Inflammatory macrophage treated with lipopolysaccharide for 4 hours (primary cell): Measurements from ENCODE around the gene SGF29.
"Not testable (repeated sequence)": the region's sequence is repeated elsewhere in the genome, so short reads cannot be mapped to it uniquely, and the experiment has no call there.

ENCODE experiments used
- DNase-seq: peaks from one replicate; pipeline ENCODE4 v3.0.0-alpha.2; 2020

SGF29 gene

DNA sequence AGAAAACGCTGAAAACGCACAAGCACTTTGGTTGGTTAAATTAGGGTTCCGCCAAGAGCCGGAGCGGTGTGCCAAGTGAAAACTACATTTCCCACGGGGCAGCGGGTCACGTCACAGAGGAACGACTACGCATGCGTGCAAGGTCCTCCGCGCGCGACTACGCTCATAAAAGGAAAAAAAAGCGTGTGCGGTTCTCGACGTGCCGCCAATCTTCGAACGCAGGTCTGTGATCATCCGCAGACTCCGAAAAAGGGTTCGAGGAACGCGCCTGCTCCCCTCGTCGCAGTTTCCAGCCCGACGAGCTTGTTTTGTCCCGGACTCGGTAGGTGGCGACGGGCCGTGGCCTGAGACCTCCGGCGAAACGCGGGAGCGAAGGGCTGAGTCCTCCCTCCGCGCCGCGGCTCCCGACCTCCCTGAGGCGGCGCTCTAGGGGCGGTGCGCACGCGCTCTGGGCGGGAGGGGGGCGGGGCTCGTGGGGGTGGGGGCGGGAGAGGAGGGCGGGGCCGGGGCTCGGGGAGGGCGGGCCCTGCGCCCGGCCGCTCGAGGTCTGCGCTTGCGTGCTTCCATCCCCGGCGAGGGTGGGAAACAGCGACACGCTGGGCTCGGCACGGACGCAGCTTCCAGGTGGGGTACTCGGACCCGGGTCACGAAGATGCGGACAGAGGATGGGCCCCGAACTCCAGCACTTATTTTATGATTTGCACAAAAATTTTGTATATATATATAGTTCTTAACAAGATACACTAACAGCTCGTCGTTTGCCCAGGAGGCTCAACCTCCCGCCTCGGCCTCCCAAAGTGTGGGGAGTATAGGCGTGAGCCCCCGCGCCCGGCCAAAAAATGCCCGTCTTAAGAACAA is at the start of gene SGF29:
Gene SGF29, plus strand, starts transcription at position 145 of the 858 bp plus-strand sequence. CDS start 27,150 bp downstream, outside the sequence.
- peak; percentile 92 for DNase-seq

DNA sequence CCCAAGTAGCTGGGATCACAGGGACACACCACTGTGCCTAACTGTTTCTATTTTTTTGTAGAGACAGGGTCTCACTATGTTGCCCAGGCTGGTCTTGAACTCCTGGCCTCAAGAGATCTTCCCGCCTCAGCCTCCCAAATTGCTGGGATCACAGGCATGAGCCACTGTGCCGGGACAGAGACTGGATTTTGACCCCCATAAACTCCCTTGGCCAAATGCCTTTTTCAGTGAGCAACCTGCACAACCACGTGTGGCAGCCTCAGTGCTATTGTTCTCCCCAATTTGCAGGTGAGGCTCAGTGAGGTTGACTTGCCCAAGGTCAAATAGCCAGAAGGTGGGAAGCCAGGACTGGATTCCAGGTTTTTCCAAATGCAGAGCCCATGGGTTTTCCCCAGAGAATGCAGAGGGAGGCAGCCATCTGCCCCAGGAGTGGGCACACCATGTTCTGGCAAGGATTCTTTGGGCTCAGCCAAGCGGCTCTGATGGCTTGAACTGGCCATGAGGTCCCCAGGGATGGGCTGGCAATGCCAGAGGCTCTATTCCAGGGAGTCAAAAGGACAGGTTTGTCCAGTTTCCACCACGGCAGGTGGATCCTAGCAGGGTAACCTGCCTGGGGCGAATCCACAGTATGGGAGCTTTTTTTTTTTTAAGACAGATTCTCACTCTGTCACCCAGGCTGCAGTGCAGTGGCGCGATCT is 48.9 kb upstream of the SGF29 start:
- no peak for DNase-seq

DNA sequence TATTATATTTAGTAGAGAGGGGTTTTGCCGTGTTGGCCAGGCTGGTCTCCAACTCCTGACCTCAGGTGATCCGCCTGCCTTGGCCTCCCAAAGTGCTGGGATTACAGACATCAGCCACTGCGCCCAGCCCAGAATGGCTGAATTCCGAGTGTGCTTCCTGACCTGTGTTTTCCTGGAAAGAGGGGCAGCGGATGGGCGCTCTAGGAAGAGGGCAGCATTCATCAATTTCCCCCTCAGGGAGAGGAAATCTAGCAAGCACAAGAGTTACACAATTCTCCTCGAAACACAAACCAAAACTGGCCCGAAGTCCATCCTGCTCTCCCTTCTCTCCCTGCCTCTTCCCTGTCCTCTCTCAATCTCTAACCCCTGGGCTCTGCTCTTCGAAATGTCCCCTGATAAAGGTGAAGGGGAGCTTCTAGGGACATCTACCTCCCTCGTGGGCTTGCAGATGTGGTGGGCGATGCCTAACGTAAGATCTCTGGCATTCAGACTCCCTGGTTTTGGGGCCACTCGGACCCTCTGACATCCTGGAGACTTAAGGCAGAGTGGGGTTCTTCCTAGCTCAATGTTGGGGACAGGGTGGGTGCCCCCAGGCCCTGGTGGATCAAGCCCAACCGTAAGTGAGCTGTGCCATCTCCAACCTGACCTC is 48.1 kb upstream of the SGF29 start:
- DNase-seq: peak; percentile 77

DNA sequence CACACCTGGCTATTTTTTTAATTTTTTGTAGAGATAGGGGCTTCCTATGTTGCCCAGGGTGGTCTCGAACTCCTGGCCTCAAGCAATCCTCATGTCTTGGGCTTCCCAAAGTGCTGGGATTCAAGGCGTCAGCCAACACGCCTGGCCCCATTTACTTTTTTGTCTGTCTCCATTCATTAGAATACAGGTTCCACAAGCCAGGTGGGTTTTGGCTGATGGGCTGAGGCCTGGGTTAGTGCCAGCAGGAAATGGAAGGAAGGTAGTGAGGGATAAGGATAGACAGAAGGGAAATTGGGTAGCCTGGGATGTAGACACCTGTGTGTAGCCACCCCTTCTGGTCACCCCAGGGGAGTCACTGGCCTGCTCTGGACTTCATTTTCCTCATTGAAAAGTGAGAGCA is 42.7 kb upstream of the SGF29 start:
- DNase-seq: no peak

DNA sequence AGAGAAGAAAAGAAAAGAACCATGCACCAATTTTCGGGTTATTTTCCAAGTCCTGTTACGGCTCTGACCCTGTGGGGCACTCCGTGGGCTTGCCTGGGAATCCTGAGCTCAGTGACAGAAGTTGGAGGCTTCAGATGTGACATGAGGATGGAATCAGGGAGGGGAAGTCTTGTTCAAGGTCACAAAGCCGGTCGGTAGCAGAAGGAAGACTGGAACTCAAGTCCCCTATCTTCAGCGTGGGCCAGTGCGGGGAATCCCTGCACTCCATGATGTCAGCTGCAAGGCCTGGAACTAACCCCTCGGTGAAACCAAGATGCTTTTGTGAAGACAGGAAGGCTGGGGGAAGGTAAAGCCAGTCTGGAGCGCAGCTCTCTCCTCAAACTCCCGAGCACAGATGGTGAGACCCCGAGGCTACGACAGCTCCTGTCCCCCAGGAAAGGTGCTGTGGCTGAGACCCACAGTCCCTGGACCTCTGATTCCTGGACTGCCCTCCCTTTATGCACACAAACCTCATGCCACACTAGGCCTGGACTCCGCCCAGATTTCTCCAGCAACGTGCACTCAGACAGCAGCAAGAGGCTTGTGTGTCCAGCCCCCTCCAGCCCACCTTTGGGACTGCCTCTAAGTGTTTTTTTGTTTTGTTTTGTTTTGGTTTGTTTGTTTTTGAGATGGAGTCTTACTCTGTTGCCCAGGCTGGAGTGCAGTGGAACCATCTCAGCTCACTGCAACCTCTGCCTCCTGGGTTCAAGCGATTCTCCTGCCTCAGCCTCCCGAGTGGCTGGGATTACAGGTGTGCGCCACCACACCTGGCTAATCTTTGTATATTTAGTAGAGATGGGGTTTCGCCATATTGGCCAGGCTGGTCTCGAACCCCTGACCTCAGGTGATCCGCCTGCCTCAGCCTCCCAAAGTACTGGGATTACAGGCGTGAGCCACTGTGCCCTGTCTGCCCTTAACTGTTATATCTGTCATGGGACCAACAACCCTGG is 41.6 kb upstream of the SGF29 start:
- no peak for DNase-seq

DNA sequence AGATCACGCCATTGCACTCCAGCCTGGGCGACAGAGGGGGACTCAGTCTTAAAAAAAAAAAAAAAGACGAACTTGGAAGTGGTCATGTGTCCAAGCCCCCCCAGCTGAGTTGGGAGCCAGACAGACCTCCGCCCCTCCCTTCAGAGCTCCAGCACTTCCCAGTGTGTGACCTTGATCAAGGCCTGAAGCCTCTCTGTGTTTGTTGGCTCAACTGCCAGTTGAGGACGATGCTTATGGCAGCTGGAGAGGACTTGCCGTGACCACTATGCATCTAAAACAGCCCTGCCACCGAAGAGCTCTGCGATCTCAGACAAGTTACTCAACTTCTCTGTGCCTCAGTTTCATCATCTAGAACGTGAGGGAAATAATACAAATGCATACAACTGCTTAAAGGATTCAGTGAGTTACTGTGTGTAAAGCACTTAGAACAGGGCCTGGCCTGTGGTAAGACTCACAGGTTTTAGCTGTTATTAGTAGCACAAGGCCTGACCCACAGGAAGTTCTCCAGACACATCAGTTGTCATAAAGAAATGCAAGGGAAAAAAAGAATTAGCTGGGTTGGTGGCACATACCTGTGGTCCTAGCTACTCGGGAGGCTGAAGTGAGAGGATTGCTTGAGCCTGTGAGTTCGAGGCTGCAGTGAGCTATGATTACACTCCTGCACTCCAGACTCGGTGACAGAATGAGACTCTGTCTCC is 40.1 kb upstream of the SGF29 start:
- no peak for DNase-seq

DNA sequence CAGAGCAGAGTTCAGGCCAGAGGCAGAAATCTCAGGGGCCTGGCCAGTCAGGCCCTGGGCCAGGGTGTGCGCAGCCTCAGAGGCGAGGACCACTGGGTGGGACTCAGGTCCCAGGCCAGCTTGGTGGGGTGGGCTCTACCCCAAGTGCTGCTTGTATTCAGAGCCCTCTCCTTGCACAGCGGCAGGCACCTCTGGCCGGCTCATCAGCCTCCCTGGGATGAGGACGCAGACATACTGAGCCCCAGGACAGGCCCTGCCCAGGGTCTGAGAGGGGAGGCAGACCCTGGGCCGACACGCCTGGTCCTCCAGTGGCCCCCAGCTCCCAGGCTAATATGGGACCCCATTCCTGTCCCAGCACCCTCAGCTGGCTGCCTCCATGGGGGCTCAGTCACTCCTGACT is 39.5 kb upstream of the SGF29 start:
- no peak for DNase-seq

DNA sequence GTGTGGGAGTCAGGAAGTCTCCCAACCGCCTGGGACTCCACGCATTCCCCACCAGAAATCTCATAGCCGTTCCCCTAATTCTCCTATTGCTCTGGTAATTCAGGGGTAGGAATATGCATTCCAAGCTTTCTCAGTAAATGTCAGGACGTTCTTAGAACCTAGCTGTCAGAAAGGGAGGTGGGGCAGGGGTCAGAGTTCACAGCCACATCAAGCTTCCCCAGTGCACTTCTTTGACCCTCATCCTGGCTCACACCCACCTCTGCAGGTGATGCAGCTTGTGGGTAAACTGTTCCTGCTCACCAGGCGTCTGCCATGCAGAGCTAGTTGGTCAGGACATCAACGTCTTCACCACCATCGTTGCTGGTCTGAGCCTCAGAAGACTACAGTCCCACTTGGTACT is 33.0 kb upstream of the SGF29 start:
- DNase-seq: no peak

DNA sequence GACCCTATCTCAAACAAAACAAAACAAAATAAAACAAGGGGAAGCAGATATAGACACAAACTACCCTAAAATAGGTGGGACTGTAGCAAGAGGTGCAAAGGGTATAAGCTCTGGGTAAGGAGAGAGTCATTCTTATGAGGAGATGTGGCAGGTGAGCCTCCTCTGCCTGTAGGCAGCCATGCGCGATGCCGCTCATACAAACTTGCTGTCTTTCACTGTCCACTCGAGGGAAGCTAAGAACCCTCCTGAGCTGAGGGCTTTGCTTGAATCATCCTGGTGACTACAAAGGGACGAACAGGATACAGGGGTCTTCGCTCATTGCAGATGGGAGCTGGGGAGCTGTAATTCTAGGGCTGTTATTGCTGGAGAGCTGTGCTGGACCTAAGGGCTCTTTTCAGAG is 32.3 kb upstream of the SGF29 start:
- DNase-seq: no peak

DNA sequence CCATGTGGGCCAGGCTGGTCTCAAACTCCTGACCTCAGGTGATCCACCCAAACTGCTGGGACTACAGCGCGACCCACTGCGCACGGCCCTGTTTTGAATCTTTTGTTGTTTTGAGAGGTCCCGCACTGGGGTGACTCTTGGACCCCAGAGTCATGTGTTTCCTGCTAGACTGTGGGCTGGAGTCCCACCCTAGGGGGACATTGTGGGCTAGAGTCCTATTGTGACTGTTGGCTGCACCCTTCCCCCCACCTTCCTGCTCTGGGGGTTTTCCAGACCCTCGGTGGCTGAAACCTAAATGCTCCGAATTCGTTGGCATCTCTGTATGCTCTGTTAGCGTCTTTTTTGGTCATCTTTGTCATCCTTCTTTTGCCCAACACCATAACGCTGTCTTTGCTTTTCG is 30.9 kb upstream of the SGF29 start:
- no peak for DNase-seq

DNA sequence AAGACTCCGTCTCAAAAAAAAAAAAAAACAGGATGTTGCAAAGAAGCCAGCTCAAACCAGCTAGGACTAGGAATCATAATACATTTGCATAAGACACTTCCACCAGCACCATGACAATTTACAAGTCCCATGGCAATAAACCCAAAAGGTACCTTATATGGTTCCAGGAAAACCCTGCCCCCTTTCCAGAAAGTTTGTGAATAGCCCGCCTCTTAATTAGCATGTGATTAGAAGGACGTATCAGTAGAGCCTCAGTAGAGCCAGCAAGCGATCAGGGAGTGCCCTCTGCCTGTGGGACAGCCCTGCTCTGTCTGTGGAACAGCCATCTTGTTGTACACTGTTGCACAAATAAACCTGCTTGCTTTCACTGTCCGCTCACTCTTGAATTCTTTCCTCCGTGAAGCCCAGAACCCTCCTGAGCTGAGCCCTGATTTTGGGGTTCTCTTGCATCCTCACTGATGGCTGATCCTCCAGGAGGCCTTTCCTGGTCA is 29.0 kb upstream of the SGF29 start:
- DNase-seq: peak; percentile 62

DNA sequence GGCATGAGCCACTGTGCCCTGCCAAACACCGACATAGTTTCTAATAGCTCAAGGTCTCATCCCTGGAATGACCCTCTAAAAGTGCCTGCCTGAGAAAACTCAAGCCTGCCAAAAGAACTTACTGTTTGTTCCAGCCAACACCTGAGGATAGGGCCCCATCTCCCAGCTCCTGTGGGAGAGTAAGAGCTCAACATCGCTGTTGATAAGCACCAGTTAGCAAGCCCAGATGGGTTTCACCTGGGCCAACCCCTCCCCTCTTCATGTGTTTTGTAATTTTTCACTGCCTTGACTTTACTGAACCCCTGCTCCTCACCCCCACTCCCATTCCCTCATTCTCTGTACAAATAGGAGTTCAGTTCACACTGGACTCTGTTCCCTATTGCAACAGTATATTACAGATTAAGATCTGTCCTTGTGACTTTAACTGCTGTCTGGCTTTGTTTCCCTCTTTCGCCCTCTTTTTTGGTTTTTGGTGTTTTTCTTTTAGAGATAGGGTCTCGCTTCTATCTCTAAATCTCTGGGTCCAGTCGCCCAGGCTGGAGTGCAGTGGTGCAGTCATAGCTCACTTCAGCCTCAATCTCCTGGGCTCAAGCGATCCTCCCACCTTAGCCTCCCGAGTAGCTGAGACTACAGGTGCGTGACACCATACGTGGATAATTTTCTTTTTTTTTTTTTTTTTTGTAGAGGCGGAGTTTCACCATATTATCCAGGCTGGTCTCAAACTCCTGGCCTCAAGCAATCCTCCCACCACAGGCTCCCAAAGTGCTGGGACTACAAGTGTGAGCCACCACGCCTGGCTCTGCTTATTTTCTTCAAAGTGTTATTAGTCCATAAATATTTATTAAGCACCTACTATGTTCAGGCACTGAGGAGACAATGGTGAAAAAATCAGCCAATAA is 27.3 kb upstream of the SGF29 start:
- no peak for DNase-seq

DNA sequence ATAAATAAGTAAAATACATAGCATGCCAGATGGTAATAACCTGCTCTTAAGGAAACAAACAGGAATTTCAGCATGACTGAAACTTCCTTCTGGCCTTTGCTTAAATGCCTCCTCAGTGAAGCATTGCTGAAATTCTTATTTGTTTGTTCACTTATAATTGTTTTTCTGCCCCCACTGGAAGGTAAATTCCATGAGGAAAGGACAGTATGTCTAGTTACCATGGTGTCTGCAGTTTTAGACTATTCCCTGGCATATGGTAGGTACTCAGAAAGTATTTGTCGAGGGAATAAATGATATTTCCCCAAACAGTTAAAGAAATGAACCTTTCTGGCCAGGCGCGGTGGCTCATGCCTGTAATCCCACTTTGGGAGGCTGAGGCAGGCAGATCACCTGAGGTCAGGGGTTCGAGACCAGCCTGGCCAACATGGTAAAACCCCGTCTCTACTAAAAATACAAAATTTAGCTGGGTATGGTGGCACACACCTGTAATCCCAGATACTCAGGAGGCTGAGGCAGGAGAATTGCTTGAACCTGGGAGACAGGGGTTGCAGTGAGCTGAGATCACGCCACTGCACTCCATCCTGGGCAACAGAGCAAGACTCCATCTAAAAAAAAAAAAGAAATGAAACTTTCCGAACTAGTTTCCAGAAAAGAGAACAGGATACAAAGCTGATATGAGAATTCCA is 26.5 kb upstream of the SGF29 start:
- DNase-seq: not testable (repeated sequence)

DNA sequence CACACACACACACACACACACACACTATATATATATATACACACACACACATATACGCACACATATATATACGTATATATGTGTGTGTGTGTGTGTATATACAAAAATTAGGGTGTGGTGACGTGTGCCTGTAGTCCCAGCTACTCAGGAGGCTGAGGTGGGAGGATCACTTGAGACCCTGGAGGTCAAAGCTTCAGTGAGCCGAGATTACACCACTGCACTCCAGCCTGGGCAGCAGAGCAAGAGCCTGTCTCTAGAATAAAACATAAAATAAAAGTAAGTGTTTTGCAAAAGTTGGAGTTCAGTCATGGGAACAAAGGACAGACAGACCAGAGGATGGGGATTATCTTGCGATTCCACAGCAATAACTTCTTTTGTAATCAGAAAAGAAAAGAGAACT is 25.7 kb upstream of the SGF29 start:
- DNase-seq: no peak

DNA sequence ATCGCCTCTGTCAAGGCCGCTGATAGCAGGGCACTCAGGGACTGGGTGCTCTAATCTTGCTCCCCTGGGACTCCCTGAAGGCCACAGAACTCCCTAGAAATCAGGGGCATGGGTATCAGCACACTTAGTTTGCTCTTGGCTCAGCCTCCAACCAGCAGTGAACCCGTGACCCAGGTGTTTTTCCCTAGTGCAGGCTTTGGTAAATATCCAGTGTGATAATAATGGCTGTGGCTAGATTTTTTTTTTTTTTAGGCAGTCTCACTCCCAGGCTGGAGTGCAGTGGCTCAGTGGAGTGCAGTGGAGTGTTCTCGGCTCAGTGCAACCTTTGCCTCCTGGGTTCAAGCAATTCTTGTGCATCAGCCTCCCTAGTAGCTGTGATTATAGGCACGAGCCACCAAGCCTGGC is 25.3 kb upstream of the SGF29 start:
- DNase-seq: no peak

DNA sequence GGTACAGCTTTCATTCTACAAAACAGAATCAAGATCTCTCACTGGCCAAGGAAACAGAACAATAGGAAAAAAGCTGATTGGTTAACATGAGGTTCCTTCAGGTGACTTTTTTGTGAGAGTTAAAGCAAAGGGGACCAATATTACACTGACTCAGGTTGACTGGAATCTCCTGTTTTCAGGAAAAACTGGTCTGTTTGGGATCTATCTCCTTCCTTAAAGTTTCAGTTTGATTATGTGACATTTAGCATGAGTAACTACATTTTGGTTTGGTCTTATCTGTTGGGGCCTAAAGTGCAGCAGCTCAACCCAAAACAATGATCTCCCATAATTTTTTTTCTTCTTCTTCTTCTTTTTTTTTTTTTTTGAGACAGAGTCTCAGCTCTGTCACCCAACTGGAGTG is 24.6 kb upstream of the SGF29 start:
- no peak for DNase-seq

DNA sequence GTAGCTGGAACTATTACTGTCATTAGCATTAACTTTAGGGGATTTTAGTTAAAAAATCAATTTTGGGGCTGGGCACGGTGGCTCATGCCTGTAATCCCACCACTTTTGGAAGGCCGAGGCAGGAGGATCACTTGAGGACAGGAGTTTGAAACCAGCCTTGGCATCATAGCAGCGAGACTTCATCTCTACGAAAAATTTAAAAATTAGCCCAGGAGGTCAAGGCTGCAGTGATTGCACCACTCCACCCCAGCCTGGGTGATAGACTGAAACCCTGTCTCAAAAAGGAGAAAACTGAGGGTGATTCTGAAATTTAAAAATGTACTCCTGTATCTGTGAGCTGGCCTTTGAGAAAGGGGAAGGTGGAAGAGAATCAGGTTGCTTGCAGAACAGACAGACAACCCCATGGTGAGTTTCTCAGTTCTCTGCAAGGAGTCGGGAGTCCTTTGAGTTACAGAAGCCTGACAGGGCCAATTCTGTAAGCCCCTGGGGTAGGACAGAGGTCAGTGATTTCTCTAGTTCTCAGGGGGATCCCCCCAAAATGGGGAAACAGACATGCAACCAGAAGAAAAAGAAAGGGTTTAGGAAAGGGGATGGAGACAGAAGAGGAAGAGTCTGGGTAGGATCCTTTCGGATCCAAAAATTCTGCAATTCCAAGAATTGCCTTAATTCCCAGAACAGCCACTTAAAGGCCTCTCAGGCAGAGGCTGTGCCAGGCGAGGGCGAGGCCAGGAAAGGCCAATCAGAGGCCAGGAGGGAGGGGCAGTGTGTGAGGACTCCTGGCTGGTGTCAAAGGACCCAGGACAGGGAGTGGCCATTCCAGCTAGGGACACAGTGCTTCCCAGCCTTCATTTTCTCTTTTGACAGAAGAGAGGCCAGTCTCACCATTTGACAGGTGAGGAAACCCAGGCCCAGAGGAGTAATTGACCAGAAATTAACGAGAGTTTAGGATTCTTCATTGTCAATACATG is 21.7 kb upstream of the SGF29 start:
- peak; percentile 78 for DNase-seq

DNA sequence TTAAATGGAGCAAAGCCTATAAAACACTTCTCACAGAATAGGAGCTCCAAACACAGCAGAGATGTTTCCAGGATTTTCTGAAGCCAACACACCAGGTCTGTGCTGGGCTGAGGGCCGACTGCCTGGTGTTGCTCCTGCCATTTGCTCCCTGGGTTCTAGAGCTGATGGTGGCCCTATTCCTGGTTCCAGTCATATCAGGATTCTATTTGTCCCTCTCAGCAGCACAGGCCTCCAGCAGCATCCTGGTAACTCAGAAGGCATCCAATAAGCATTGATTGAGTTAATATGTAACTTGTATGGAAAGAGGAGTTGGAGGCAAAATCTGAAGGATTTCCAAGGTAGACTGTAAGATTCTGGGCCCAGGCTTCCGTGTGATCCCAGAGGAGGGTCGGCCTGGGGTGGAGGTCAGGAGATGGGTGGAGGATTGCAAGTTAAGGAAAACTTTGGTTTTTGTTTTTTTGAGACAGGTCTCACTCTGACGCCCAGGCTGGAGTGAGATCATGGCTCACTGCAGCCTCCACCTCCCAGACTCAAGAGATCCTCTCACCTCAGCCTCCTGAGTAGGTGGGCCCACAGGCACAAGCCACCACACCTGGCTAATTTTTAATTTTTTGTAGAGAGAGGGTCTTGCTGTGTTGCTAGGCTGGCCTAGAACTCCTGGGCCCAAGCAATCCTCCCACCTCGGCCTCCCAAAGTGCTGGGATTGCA is 20.6 kb upstream of the SGF29 start:
- DNase-seq: no peak
